IMR-90 (cell line): ENCODE measurements around the gene POLR1G. TPM values are rescaled to one million over a fixed set of nuclear protein-coding genes. Genes with fewer than 3 reads are reported as not detected.

ENCODE experiments used
- ATAC-seq: fragments of 200-7000 bp; cut with Tn5 transposase; 2 replicates; pipeline ENCODE4 v1.9.1; 2020; ENCODE audit warnings: low read depth, mild to moderate bottlenecking, moderate library complexity
- BruUV-seq: library from RNA; stranded (reverse); fragments of 400-500 nt; replicated peaks from 2 replicates; lab custom pipeline; 2021; lab: Mats Ljungman, UMichigan
- CTCF ChIA-PET: fragments of 300-600 bp; formaldehyde crosslinking; extraction: SDS; loops from one replicate; lab custom pipeline; 2021; ENCODE audit warnings: antibody characterized with exemption; lab: Yijun Ruan, JAX
- POLR2A ChIA-PET: fragments of 300-600 bp; sonication (Branson Sonifier 250); formaldehyde crosslinking; loops from one replicate; lab custom pipeline; 2022; ENCODE audit warnings: antibody characterized with exemption; ENCODE audit not compliant: unreplicated experiment; lab: Charles Lee
- DNase-seq: peaks from one replicate; pipeline ENCODE4 v3.0.0; 2013
- H2AFZ ChIP-seq: replicated peaks from 2 replicates; pipeline ENCODE3; 2013; ENCODE audit warnings: low read length, mild to moderate bottlenecking; ENCODE audit not compliant: poor library complexity
- H2AK5ac ChIP-seq: 2 replicates; pipeline ENCODE4 v1.6.1; 2013; ENCODE audit warnings: low read depth, low read length, inconsistent platforms
- H2AK9ac ChIP-seq: replicated peaks from 2 replicates; pipeline ENCODE3; 2013; ENCODE audit warnings: mild to moderate bottlenecking, low read depth, low read length, moderate library complexity; ENCODE audit not compliant: poor library complexity
- H2BK120ac ChIP-seq: 2 replicates; pipeline ENCODE4 v1.6.1; 2013; ENCODE audit warnings: low read depth, low read length, inconsistent platforms
- H2BK15ac ChIP-seq: 3 replicates; pipeline ENCODE4 v1.6.1; 2013; ENCODE audit warnings: low read depth, low read length, inconsistent platforms
- H2BK20ac ChIP-seq: 2 replicates; pipeline ENCODE4 v1.6.1; 2013; ENCODE audit warnings: low read depth, mild to moderate bottlenecking, inconsistent platforms, low read length, moderate library complexity
- H2BK5ac ChIP-seq: 2 replicates; pipeline ENCODE4 v1.6.1; 2013; ENCODE audit warnings: mild to moderate bottlenecking, low read depth, low read length, inconsistent platforms; ENCODE audit not compliant: poor library complexity, severe bottlenecking
- H3K14ac ChIP-seq: replicated peaks from 2 replicates; pipeline ENCODE4 v1.6.1; 2013; ENCODE audit warnings: low read depth, low read length, inconsistent platforms
- H3K18ac ChIP-seq: 2 replicates; pipeline ENCODE4 v1.6.1; 2013; ENCODE audit warnings: low read depth, low read length, control low read depth
- H3K23ac ChIP-seq: 2 replicates; pipeline ENCODE4 v1.6.1; 2013; ENCODE audit warnings: low read depth, low read length, inconsistent platforms
- H3K27ac ChIP-seq: 2 replicates; pipeline ENCODE4 v1.5.1; 2013; ENCODE audit warnings: mild to moderate bottlenecking, control low read depth, low read length; ENCODE audit not compliant: insufficient read depth
- H3K27me3 ChIP-seq: 2 replicates; pipeline ENCODE4 v1.6.1; 2013; ENCODE audit warnings: low read length; ENCODE audit not compliant: control insufficient read depth, insufficient read depth
- H3K36me3 ChIP-seq: 2 replicates; pipeline ENCODE4 v1.6.1; 2013; ENCODE audit warnings: low read length, mixed read lengths; ENCODE audit not compliant: control insufficient read depth, insufficient read depth
- H3K4ac ChIP-seq: 2 replicates; pipeline ENCODE4 v1.6.1; 2013; ENCODE audit warnings: low read depth, low read length, inconsistent platforms
- H3K4me1 ChIP-seq: 2 replicates; pipeline ENCODE4 v1.6.1; 2013; ENCODE audit warnings: low read length, mixed read lengths; ENCODE audit not compliant: control insufficient read depth, insufficient read depth
- H3K4me2 ChIP-seq: 2 replicates; pipeline ENCODE4 v1.6.1; 2013; ENCODE audit warnings: low read depth, mild to moderate bottlenecking, control low read depth, low read length, moderate library complexity
- H3K4me3 ChIP-seq: 2 replicates; pipeline ENCODE4 v1.5.1; 2013; ENCODE audit warnings: low read depth, mild to moderate bottlenecking, control low read depth, low read length, moderate library complexity; ENCODE audit not compliant: insufficient read depth
- H3K56ac ChIP-seq: 2 replicates; pipeline ENCODE4 v1.6.1; 2013; ENCODE audit warnings: low read length, inconsistent platforms; ENCODE audit not compliant: insufficient read depth; ENCODE audit errors: extremely low read depth
- H3K79me1 ChIP-seq, 2 experiments: 2 replicates each; pipeline ENCODE4 v1.6.1; 2013; ENCODE audit warnings: low read length in 2 of 2, inconsistent platforms in 1 of 2, low read depth in 1 of 2
- H3K9ac ChIP-seq: 2 replicates; pipeline ENCODE4 v1.6.1; 2013; ENCODE audit warnings: low read depth, low read length, control low read depth
- H3K9me1 ChIP-seq: 2 replicates; pipeline ENCODE4 v1.6.1; 2013; ENCODE audit warnings: low read length, inconsistent platforms; ENCODE audit not compliant: insufficient read depth
- H3K9me3 ChIP-seq: 2 replicates; pipeline ENCODE4 v1.6.1; 2013; ENCODE audit warnings: low read length; ENCODE audit not compliant: control insufficient read depth, insufficient read depth
- H4K20me1 ChIP-seq: 2 replicates; pipeline ENCODE4 v1.6.1; 2013; ENCODE audit warnings: low read length, inconsistent platforms; ENCODE audit not compliant: insufficient read depth
- H4K5ac ChIP-seq: 2 replicates; pipeline ENCODE4 v1.6.1; 2013; ENCODE audit warnings: mild to moderate bottlenecking, low read depth, low read length, control low read depth
- H4K8ac ChIP-seq, 2 experiments: 2 replicates each; pipeline ENCODE4 v1.6.1; 2013; ENCODE audit warnings: low read depth in 2 of 2, low read length in 2 of 2, control low read depth in 1 of 2, inconsistent platforms in 1 of 2
- H4K91ac ChIP-seq: 2 replicates; pipeline ENCODE4 v1.6.1; 2013; ENCODE audit warnings: low read depth, low read length, inconsistent platforms; ENCODE audit not compliant: insufficient read depth
- BHLHE40 ChIP-seq: fragments of 150-350 bp; IDR thresholded peaks from 2 replicates; pipeline ENCODE4 v1.6.1; 2016; ENCODE audit warnings: mild to moderate bottlenecking, low read depth, low read length
- CEBPB ChIP-seq: IDR thresholded peaks from 2 replicates; pipeline ENCODE4 v1.6.1; 2012; ENCODE audit warnings: low read depth, low read length, improper control_type of control experiment
- CHD1 ChIP-seq: IDR thresholded peaks from 2 replicates; pipeline ENCODE4 v1.6.1; 2012; ENCODE audit warnings: low read depth, low read length, improper control_type of control experiment
- ELK1 ChIP-seq: fragments of 150-350 bp; IDR thresholded peaks from 2 replicates; pipeline ENCODE4 v1.6.1; 2016; ENCODE audit warnings: low read depth, mild to moderate bottlenecking, low read length, moderate library complexity, borderline replicate concordance
- FOS ChIP-seq: fragments of 150-350 bp; IDR thresholded peaks from 2 replicates; pipeline ENCODE4 v1.6.1; 2016; ENCODE audit warnings: low read depth, low read length
- MAFK ChIP-seq: IDR thresholded peaks from 2 replicates; pipeline ENCODE4 v1.6.1; 2012; ENCODE audit warnings: low read depth, low read length, improper control_type of control experiment
- MAZ ChIP-seq: IDR thresholded peaks from 2 replicates; pipeline ENCODE4 v1.6.1; 2012; ENCODE audit warnings: low read depth, mild to moderate bottlenecking, low read length, improper control_type of control experiment, moderate library complexity, borderline replicate concordance
- MXI1 ChIP-seq: IDR thresholded peaks from 2 replicates; pipeline ENCODE4 v1.6.1; 2012; ENCODE audit warnings: low read depth, mild to moderate bottlenecking, low read length, moderate library complexity, borderline replicate concordance
- NFE2L2 ChIP-seq: fragments of 150-350 bp; IDR thresholded peaks from 2 replicates; pipeline ENCODE4 v1.6.1; 2016; ENCODE audit warnings: low read depth, mild to moderate bottlenecking, low read length
- POLR2A ChIP-seq: IDR thresholded peaks from 2 replicates; pipeline ENCODE4 v1.6.1; 2012; ENCODE audit warnings: mild to moderate bottlenecking, low read depth, low read length
- RAD21 ChIP-seq: IDR thresholded peaks from 2 replicates; pipeline ENCODE4 v1.6.1; 2012; ENCODE audit warnings: low read length, improper control_type of control experiment
- RCOR1 ChIP-seq: IDR thresholded peaks from 2 replicates; pipeline ENCODE4 v1.6.1; 2012; ENCODE audit warnings: mild to moderate bottlenecking, low read length, improper control_type of control experiment; ENCODE audit not compliant: insufficient replicate concordance
- SMC3 ChIP-seq: fragments of 150-350 bp; IDR thresholded peaks from 2 replicates; pipeline ENCODE4 v1.6.1; 2016; ENCODE audit warnings: low read depth, mild to moderate bottlenecking, antibody characterized with exemption, low read length, moderate library complexity
- USF2 ChIP-seq: fragments of 150-350 bp; IDR thresholded peaks from 2 replicates; pipeline ENCODE4 v1.6.1; 2017; ENCODE audit warnings: mild to moderate bottlenecking, antibody characterized with exemption, low read length, low read depth
- WGBS, 2 experiments: methylation state at CpG; one replicate each; pipeline versions ENCODE4 v1.1.5 to v1.1.7; 2013; ENCODE audit warnings: missing lambda C conversion rate in 2 of 2; ENCODE audit not compliant: insufficient read length in 1 of 2; ENCODE audit errors: extremely low coverage in 2 of 2; 5-methylcytosine and 5-hydroxymethylcytosine counted together
- dilution Hi-C: fragments of 300-500 bp; cut with HindIII; formaldehyde crosslinking; loops from one replicate; pipeline ENCODE4 v1.14.3; 2018; ENCODE audit warnings: low sequenced_read_pairs; ENCODE audit not compliant: unreplicated experiment
- in situ Hi-C: fragments of 300-500 bp; cut with MboI; formaldehyde crosslinking; loops from 3 replicates; pipeline ENCODE4 v1.14.3; 2019; ENCODE audit warnings: low sequenced_read_pairs, inconsistent platforms, mixed read lengths
- intact Hi-C: fragments of 100-400 bp; cut with micrococcal nuclease; formaldehyde crosslinking; loops from 2 replicates; pipeline ENCODE4 v1.10.0; 2022
- polyA plus RNA-seq, 3 experiments: library from polyadenylated mRNA; depleted of rRNA; stranded (reverse); fragments of >200 nt; gene quantifications; 2 replicates each; pipeline ENCODE4 v1.2.3, GENCODE V29; 2012; ENCODE audit warnings: low replicate concordance in 1 of 3
- total RNA-seq: library from RNA; depleted of rRNA; stranded (reverse); fragments of >200 nt; gene quantifications from 2 replicates; pipeline ENCODE4 v1.2.3, GENCODE V29; 2012

POLR1G gene
- total and polyA plus RNA-seq, 2 of the 4 experiments (the other 2 are of a cell fraction): 8.0 to 12.5 TPM

- Histone ChIP-seq H4K91ac (peak overlapping the region; percentile 49; the same call in 1 of the 2 replicates), H3K18ac (no peak overlapping the region), H4K5ac (no peak overlapping the region), H3K14ac (peak overlapping the region; percentile 6; the same call in 1 of the 2 replicates), H3K23ac (peak overlapping the region; percentile 44; the same call in 1 of the 2 replicates), H3K27me3 (no peaks in the 10 kb centered on the region), H2AK9ac (peak overlapping the region; percentile 82), H2AK5ac (peak overlapping the region; percentile 71), H3K36me3 (no peaks in the 10 kb centered on the region), H3K4me2 (peak overlapping the region; percentile 44), H3K9ac (no peak overlapping the region), H3K4ac (peak overlapping the region; percentile 73), H3K27ac (peak overlapping the region; percentile 66), H3K4me1 (peaks cover 11% of the 10 kb centered on the region), H2BK120ac (peak overlapping the region; percentile 76), H3K56ac (no peak overlapping the region), H2BK5ac (peak overlapping the region; percentile 71), H3K79me1 (peaks cover 0 to 19% of the 10 kb centered on the region in 2 experiments; a peak in 2 of 4 replicates), H4K20me1 (peaks cover 8% of the 10 kb centered on the region), H2BK15ac (peak overlapping the region; percentile 43; the same call in 2 of the 3 replicates), H2AFZ (peak overlapping the region; percentile 74), H4K8ac (peak overlapping the region in 1 of 2 experiments; percentile 68; a peak in 1 of 4 replicates), H3K9me3 (no peaks in the 10 kb centered on the region), H3K9me1 (peaks cover 13% of the 10 kb centered on the region), H3K4me3 (0 out of 2 replicates have a peak overlapping the region, but pooled peaks have one; percentile 1), H2BK20ac (peak overlapping the region; percentile 64; the same call in 1 of the 2 replicates)
- BruUV-seq: no TSS peak
- in situ Hi-C loops: no loop called here
- dilution Hi-C loops: no loop called here
- DNase-seq: peak; percentile 99
- intact Hi-C loops: no loop called here
- 0% methylated on average over 8 of the region's 27 CpGs; no CpG with 5 or more reads in 1 of the 2 experiments for WGBS, 2 experiments
- POLR2A ChIA-PET: interaction anchor here (0.6 kb wide), 2 partner anchors 12 to 34 kb away, joined by 4 to 17 read pairs; partner anchors contain the start of gene FOSB
- CTCF ChIA-PET: no interaction called here
- ATAC-seq: peak; percentile 89
- TF ChIP-seq CEBPB: peak; percentile 18
- peak; percentile 90 for TF ChIP-seq USF2
- TF ChIP-seq NFE2L2: peak; percentile 70; the same call in 1 of the 2 replicates
- peak; percentile 19; the same call in 1 of the 2 replicates for TF ChIP-seq SMC3
- no peak; the same call in 1 of the 2 replicates for TF ChIP-seq MXI1
- TF ChIP-seq MAFK: peak; percentile 39; the same call in 1 of the 2 replicates
- TF ChIP-seq ELK1: no peak
- TF ChIP-seq MAZ: peak; percentile 97
- TF ChIP-seq BHLHE40: peak; percentile 94
- peak; percentile 97 for TF ChIP-seq FOS
- 0 out of 2 replicates have a peak, but pooled peaks have one; percentile 15 for TF ChIP-seq CHD1
- TF ChIP-seq RCOR1: no peak
- TF ChIP-seq RAD21: 0 out of 2 replicates have a peak, but pooled peaks have one; percentile 29
- TF ChIP-seq POLR2A: no peak; the same call in 1 of the 2 replicates
Observed at GRCh38 chr19:45455707-45456499, 49.5 kb downstream of the POLR1G start.
